Activated CD4-positive, CD25-positive, alpha-beta regulatory T cell (primary cell): ENCODE data around the gene LAX1.

Experiments
- DNase-seq, 4 experiments: peaks; one replicate each; lab custom pipeline; 2025; lab: John Stamatoyannopoulos, UW

Gene LAX1

DNA sequence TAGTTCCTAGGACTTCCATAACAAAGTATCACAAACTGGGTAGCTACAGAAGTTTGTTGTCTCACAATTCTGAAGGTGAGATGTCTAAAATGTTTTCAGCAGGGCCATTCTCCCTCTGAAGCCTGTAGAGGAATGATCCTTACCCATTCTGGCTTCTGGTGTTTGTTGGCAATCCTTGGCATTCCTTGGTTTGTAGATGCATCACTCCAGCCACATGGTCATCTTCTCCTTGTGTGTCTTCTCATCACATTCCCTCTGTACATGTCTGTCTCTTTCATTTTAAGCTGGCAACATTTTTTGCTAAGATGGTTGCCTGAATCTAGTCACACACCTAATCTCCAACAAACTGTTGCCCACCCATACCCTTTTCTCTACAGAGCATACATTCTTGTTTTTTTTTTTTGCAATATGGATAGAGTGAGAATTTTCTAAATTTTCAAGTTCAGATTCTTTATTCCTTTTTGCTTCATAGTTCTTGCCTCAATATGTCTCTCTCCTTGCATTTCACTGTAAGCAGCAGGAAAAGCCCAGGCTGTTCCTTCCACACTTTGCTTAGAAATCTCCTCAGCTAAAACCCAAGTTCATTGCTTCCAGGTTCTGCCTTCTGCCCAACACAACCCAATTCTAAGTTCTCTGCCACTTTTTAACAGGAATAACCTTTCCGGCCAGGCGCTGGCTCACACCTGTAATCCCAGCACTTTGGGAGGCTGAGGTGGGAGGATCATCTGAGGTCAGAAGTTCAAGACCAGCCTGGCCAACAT is 48.8 kb downstream of the LAX1 start:
- no peak for DNase-seq

DNA sequence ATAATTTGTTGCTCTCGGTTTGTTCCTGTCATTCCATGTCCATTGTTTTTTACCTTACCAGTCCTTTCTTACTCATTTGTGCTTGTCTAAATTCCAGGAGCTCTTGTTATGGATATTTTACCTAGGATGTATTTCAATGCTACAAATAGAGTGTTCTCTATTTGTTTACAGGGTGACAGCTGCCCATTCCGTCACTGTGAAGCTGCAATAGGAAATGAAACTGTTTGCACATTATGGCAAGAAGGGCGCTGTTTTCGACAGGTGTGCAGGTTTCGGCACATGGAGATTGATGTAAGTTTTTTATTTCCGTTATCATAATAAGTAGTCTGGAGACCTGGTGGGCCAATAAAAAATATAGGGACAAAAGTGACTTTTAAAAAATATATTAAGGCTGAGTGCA is 53.4 kb downstream of the LAX1 start:
- no peak for DNase-seq

DNA sequence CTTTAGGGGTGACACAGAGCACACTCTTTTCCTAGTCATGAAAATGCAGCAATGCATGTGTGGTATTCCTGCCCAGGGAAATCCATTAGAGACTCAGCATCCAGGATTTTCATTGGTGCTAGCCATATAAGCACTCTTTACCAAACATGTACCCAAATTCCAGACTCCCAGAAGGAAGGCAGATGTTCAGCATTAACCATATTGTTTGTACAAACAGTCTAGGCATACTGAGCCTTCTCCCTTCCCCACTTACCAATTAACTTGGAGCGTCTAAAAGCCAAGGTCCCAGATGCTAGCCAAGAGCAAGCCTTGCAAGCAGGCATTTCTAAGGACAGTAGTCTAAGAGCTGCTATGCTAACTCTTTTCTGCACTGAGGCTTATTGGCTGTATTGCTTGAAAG is 58.3 kb downstream of the LAX1 start:
- DNase-seq = no peak
